Activated gamma-delta T cell treated with anti-CD3 and anti-CD28 coated beads, Interleukin-2, amount 50 U/mL, for 16 hours (primary cell): ENCODE measurements around the gene ATG9B.
"Not testable (repeated sequence)": the region's sequence is repeated elsewhere in the genome, so short reads cannot be mapped to it uniquely, and the experiment has no call there.

ENCODE experiments used
- DNase-seq: peaks from one replicate; pipeline ENCODE4 v3.0.0-alpha.2; 2020; ENCODE audit warnings: low read depth

ATG9B gene

GRCh38 chr7:151014950-151015349, 9.3 kb downstream of the ATG9B start:
- no peak for DNase-seq

- peak; percentile 74 for DNase-seq
Measured at GRCh38 chr7:151013733-151014497, 10.4 kb downstream of the ATG9B start.

GRCh38 chr7:151013356-151013732, 10.9 kb downstream of the ATG9B start:
- DNase-seq, result no peak

- no peak for DNase-seq
Measured at GRCh38 chr7:151012911-151013347, 11.4 kb downstream of the ATG9B start.

- DNase-seq, result no peak
Measured at GRCh38 chr7:151012031-151012692, 12.1 kb downstream of the ATG9B start.

- not testable (repeated sequence) for DNase-seq
Measured at GRCh38 chr7:151011616-151012015, 12.7 kb downstream of the ATG9B start.

- no peak for DNase-seq
Measured at GRCh38 chr7:151011097-151011409, 13.2 kb downstream of the ATG9B start.

GRCh38 chr7:151010307-151011096, 13.8 kb downstream of the ATG9B start:
- DNase-seq, result no peak

GRCh38 chr7:151010037-151010306, 14.3 kb downstream of the ATG9B start:
- DNase-seq, result no peak

- no peak for DNase-seq
Measured at GRCh38 chr7:151009327-151010036, 14.8 kb downstream of the ATG9B start.

GRCh38 chr7:151008511-151009323, 15.6 kb downstream of the ATG9B start:
- peak; percentile 68 for DNase-seq

GRCh38 chr7:151008143-151008510, 16.2 kb downstream of the ATG9B start:
- no peak for DNase-seq

- DNase-seq, result no peak
Measured at GRCh38 chr7:151007469-151007898, 16.8 kb downstream of the ATG9B start.

GRCh38 chr7:151006590-151007300, 17.5 kb downstream of the ATG9B start:
- DNase-seq, result no peak

- no peak for DNase-seq
Measured at GRCh38 chr7:151005566-151005965, 18.7 kb downstream of the ATG9B start.

- no peak for DNase-seq
Measured at GRCh38 chr7:151003572-151003971, 20.7 kb downstream of the ATG9B start.

- no peak for DNase-seq
Measured at GRCh38 chr7:151001546-151001945, 22.7 kb downstream of the ATG9B start.

- DNase-seq, result no peak
Measured at GRCh38 chr7:151000897-151001495, 23.3 kb downstream of the ATG9B start.

GRCh38 chr7:150999497-151000230, 24.6 kb downstream of the ATG9B start:
- DNase-seq, result no peak

- DNase-seq, result no peak
Measured at GRCh38 chr7:150999001-150999400, 25.3 kb downstream of the ATG9B start.
